NCI-H774 (cell line): Measurements from ENCODE around the gene CHAF1A.

Experiments used
- DNase-seq: peaks from one replicate; lab custom pipeline; 2025; lab: John Stamatoyannopoulos, UW

The CHAF1A gene

GRCh38 chr19:4441994-4442818 is 39.8 kb downstream of the CHAF1A start:
- DNase-seq = no peak

- DNase-seq = no peak
Measured at GRCh38 chr19:4442819-4443146, 40.3 kb downstream of the CHAF1A start.

GRCh38 chr19:4443188-4443587 is 40.7 kb downstream of the CHAF1A start:
- DNase-seq = no peak

- no peak for DNase-seq
Measured at GRCh38 chr19:4443966-4444764, 41.7 kb downstream of the CHAF1A start.

- DNase-seq = no peak
Measured at GRCh38 chr19:4444765-4445741, 42.6 kb downstream of the CHAF1A start.

GRCh38 chr19:4445963-4446703 is 43.7 kb downstream of the CHAF1A start:
- no peak for DNase-seq

GRCh38 chr19:4446704-4447200 is 44.3 kb downstream of the CHAF1A start:
- DNase-seq = no peak

- no peak for DNase-seq
Measured at GRCh38 chr19:4447327-4448146, 45.1 kb downstream of the CHAF1A start.

GRCh38 chr19:4448147-4448985 is 45.9 kb downstream of the CHAF1A start:
- DNase-seq = no peak

- DNase-seq = no peak
Measured at GRCh38 chr19:4449022-4449638, 46.7 kb downstream of the CHAF1A start.

- no peak for DNase-seq
Measured at GRCh38 chr19:4449639-4450028, 47.2 kb downstream of the CHAF1A start.

GRCh38 chr19:4452230-4452990 is 50.0 kb downstream of the CHAF1A start:
- no peak for DNase-seq

GRCh38 chr19:4453232-4454179 is 51.1 kb downstream of the CHAF1A start:
- no peak for DNase-seq

- no peak for DNase-seq
Measured at GRCh38 chr19:4454747-4455718, 52.6 kb downstream of the CHAF1A start.

GRCh38 chr19:4455719-4456475 is 53.5 kb downstream of the CHAF1A start:
- DNase-seq = no peak
